Brain microvascular endothelial cell (primary cell): ENCODE data around the gene SLC25A48.

Source experiments
- DNase-seq: peaks from one replicate; pipeline ENCODE4 v3.0.0-alpha.2; 2020
- H3K27ac ChIP-seq: fragments of 250-450 bp; sonication (Bioruptor Pico); 2 replicates; pipeline ENCODE4 v1.5.1; 2020; ENCODE audit warnings: mild to moderate bottlenecking, moderate library complexity
- H3K27me3 ChIP-seq: fragments of 250-450 bp; sonication (Bioruptor Pico); replicated peaks from 2 replicates; pipeline ENCODE4 v1.5.1; 2020; ENCODE audit warnings: mild to moderate bottlenecking
- H3K36me3 ChIP-seq: fragments of 250-450 bp; sonication (Bioruptor Pico); replicated peaks from 2 replicates; pipeline ENCODE4 v1.5.1; 2020; ENCODE audit warnings: mild to moderate bottlenecking
- H3K4me3 ChIP-seq: 2 replicates; pipeline ENCODE4 v1.5.1; 2011; ENCODE audit warnings: low read depth, mild to moderate bottlenecking, control low read depth, low read length, moderate library complexity
- CTCF ChIP-seq: IDR thresholded peaks from 2 replicates; pipeline ENCODE4 v1.5.1; 2011; ENCODE audit warnings: low read depth, mild to moderate bottlenecking, moderate library complexity, low read length, control low read depth, inconsistent platforms; ENCODE audit errors: missing control alignments
- in situ Hi-C: cut with HindIII; loops from 2 replicates; pipeline ENCODE4 v1.10.0; 2017; ENCODE audit warnings: low sequenced_read_pairs, low pct_ligation_motif_present

SLC25A48 gene

GRCh38 chr5:135873831-135874230 lies 39.4 kb downstream of the SLC25A48 start:
- Histone ChIP-seq H3K36me3 (no peaks in the 10 kb centered on the region), H3K27ac (no peak overlapping the region), H3K27me3 (no peaks in the 10 kb centered on the region), H3K4me3 (no peak overlapping the region)
- DNase-seq: no peak
- in situ Hi-C loops: no loop called here
- TF ChIP-seq CTCF: no peak

GRCh38 chr5:135874461-135874860 lies 40.0 kb downstream of the SLC25A48 start:
- Histone ChIP-seq H3K27me3 (no peaks in the 10 kb centered on the region), H3K4me3 (no peak overlapping the region), H3K27ac (no peak overlapping the region), H3K36me3 (no peaks in the 10 kb centered on the region)
- TF ChIP-seq CTCF: no peak
- in situ Hi-C loops: no loop called here
- no peak for DNase-seq

GRCh38 chr5:135875567-135875966 lies 41.1 kb downstream of the SLC25A48 start:
- no peak for TF ChIP-seq CTCF

GRCh38 chr5:135876146-135876545 lies 41.7 kb downstream of the SLC25A48 start:
- Histone ChIP-seq H3K27me3 (no peaks in the 10 kb centered on the region), H3K27ac (no peak overlapping the region), H3K4me3 (no peak overlapping the region), H3K36me3 (no peaks in the 10 kb centered on the region)
- in situ Hi-C loops: loop anchor here (25.0 kb wide), 1 partner anchor 311 kb away; the partner anchor contains the start of gene SMIM32
- TF ChIP-seq CTCF: no peak
- DNase-seq: no peak

More at GRCh38 chr5:135875567-135875966, 41.1 kb downstream of the SLC25A48 start:
- Histone ChIP-seq H3K36me3 (no peaks in the 10 kb centered on the region), H3K4me3 (no peak overlapping the region), H3K27me3 (no peaks in the 10 kb centered on the region), H3K27ac (no peak overlapping the region)
- in situ Hi-C loops: loop anchor here (25.0 kb wide), 1 partner anchor 312 kb away; the partner anchor contains the start of gene SMIM32
- no peak for DNase-seq

GRCh38 chr5:135877570-135878155 lies 43.2 kb downstream of the SLC25A48 start:
- Histone ChIP-seq H3K27me3 (no peaks in the 10 kb centered on the region), H3K4me3 (no peak overlapping the region), H3K27ac (no peak overlapping the region), H3K36me3 (no peaks in the 10 kb centered on the region)
- no peak for DNase-seq
- in situ Hi-C loops: loop anchor here (25.0 kb wide), 1 partner anchor 310 kb away; the partner anchor contains the start of gene SMIM32
- no peak for TF ChIP-seq CTCF

- Histone ChIP-seq H3K27me3 (no peaks in the 10 kb centered on the region), H3K36me3 (no peaks in the 10 kb centered on the region), H3K4me3 (no peak overlapping the region), H3K27ac (no peak overlapping the region)
- in situ Hi-C loops: loop anchor here (25.0 kb wide), 1 partner anchor 309 kb away; the partner anchor contains the start of gene SMIM32
- DNase-seq: no peak
- no peak for TF ChIP-seq CTCF
Measured at GRCh38 chr5:135878156-135878620, 43.7 kb downstream of the SLC25A48 start.
